K562 (cell line): ENCODE results near the gene KLK1. TPM values are rescaled to one million over a fixed set of nuclear protein-coding genes. Genes with fewer than 3 reads are reported as not detected.

ENCODE experiments used
- ARID1B ChIP-seq: fragments of 450-650 bp; IDR thresholded peaks from 2 replicates; pipeline ENCODE4 v1.6.1; 2016; ENCODE audit warnings: antibody characterized with exemption, mild to moderate bottlenecking, inconsistent platforms
- CCAR2 ChIP-seq: fragments of 200-400 bp; formaldehyde crosslinking; IDR thresholded peaks from 2 replicates; pipeline ENCODE4 v1.6.1; 2017; ENCODE audit warnings: mild to moderate bottlenecking, low read depth, low read length
- CREB1 ChIP-seq, 2 experiments: sonication (generic) in 1 of 2; formaldehyde crosslinking in 1 of 2; IDR thresholded peaks; 2 replicates each; pipeline versions ENCODE4 v1.6.1 to v1.8.0; 2012 to 2022; ENCODE audit warnings: inconsistent platforms in 1 of 2, mild to moderate bottlenecking in 1 of 2, missing genetic modification reagents in 1 of 2, moderate library complexity in 1 of 2
- CTBP1 ChIP-seq: fragments of 450-650 bp; IDR thresholded peaks from 2 replicates; pipeline ENCODE4 v1.6.1; 2016; ENCODE audit warnings: borderline replicate concordance
- ELF2 ChIP-seq: fragments of 250-450 bp; sonication (Bioruptor Pico); IDR thresholded peaks from 2 replicates; pipeline ENCODE4 v1.5.0; 2021; ENCODE audit warnings: mild to moderate bottlenecking
- EWSR1 ChIP-seq: fragments of 450-650 bp; IDR thresholded peaks from 2 replicates; pipeline ENCODE4 v1.6.1; 2018; ENCODE audit warnings: borderline replicate concordance, mild to moderate bottlenecking, low read depth, moderate library complexity; ENCODE audit not compliant: partially characterized antibody
- FOSL1 ChIP-seq: fragments of 200-800 bp; sonication (Bioruptor generic); conservative IDR thresholded peaks from 2 replicates; pipeline ENCODE4 v1.6.1; 2016; ENCODE audit warnings: missing genetic modification characterization, missing compliant biosample characterization
- GATAD2A ChIP-seq: fragments of 450-650 bp; IDR thresholded peaks from 2 replicates; pipeline ENCODE4 v1.6.1; 2017
- KAT2B ChIP-seq: IDR thresholded peaks from one replicate; pipeline ENCODE4 v1.6.1; 2012; ENCODE audit warnings: low read depth, mild to moderate bottlenecking, control low read depth, inconsistent platforms, low read length, moderate library complexity
- MEIS2 ChIP-seq: fragments of 450-650 bp; IDR thresholded peaks from 2 replicates; pipeline ENCODE4 v1.6.1; 2014; ENCODE audit warnings: mild to moderate bottlenecking; ENCODE audit not compliant: partially characterized antibody
- POLR2AphosphoS2 ChIP-seq: IDR thresholded peaks from 2 replicates; pipeline ENCODE4 v1.6.1; 2012; ENCODE audit warnings: low read length, improper control_type of control experiment
- POLR2G ChIP-seq: fragments of 200-400 bp; formaldehyde crosslinking; IDR thresholded peaks from 2 replicates; pipeline ENCODE4 v1.6.1; 2017; ENCODE audit warnings: low read depth, mild to moderate bottlenecking, antibody characterized with exemption, low read length, moderate library complexity
- RAD21 ChIP-seq, 2 experiments: fragments of 250-450 bp in 1 of 2; fragments of 450-650 bp in 1 of 2; sonication (Bioruptor Pico) in 1 of 2; formaldehyde crosslinking in 1 of 2; IDR thresholded peaks in 1 of 2; conservative IDR thresholded peaks in 1 of 2; 2 replicates each; pipeline versions ENCODE4 v1.4.0 to v1.8.0; 2020 to 2022; ENCODE audit warnings: mild to moderate bottlenecking in 2 of 2, moderate library complexity in 1 of 2
- RBFOX2 ChIP-seq: fragments of 200-400 bp; formaldehyde crosslinking; IDR thresholded peaks from 2 replicates; pipeline ENCODE4 v1.6.1; 2017; ENCODE audit warnings: low read depth, mild to moderate bottlenecking, low read length, moderate library complexity
- RBM34 ChIP-seq: fragments of 200-400 bp; formaldehyde crosslinking; IDR thresholded peaks from 2 replicates; pipeline ENCODE4 v1.6.1; 2018; ENCODE audit warnings: low read length, borderline replicate concordance; ENCODE audit not compliant: insufficient read depth
- RNF219 ChIP-seq: fragments of 250-450 bp; sonication (Bioruptor Pico); IDR thresholded peaks from 2 replicates; pipeline ENCODE4 v1.5.0; 2022; ENCODE audit warnings: mild to moderate bottlenecking
- SMAD4 ChIP-seq: fragments of 250-450 bp; sonication (Bioruptor Pico); conservative IDR thresholded peaks from 2 replicates; pipeline ENCODE4 v1.8.0; 2021; ENCODE audit warnings: inconsistent platforms, mild to moderate bottlenecking, moderate library complexity
- SUPT5H ChIP-seq: fragments of 450-650 bp; IDR thresholded peaks from 2 replicates; pipeline ENCODE4 v1.6.1; 2016
- TGIF2 ChIP-seq: sonication (generic); formaldehyde crosslinking; IDR thresholded peaks from 2 replicates; pipeline ENCODE4 v1.8.1; 2022; ENCODE audit warnings: mild to moderate bottlenecking, missing genetic modification reagents, moderate library complexity
- ZFX ChIP-seq: sonication (generic); formaldehyde crosslinking; IDR thresholded peaks from 2 replicates; pipeline ENCODE4 v1.8.0; 2022; ENCODE audit warnings: mild to moderate bottlenecking, missing genetic modification reagents, moderate library complexity
- ZNF184 ChIP-seq: sonication (generic); formaldehyde crosslinking; IDR thresholded peaks from 2 replicates; pipeline ENCODE4 v1.5.0; 2020; ENCODE audit warnings: missing genetic modification reagents
- ZNF197 ChIP-seq: fragments of 200-800 bp; sonication (Bioruptor generic); IDR thresholded peaks from 2 replicates; pipeline ENCODE4 v1.6.1; 2016; ENCODE audit warnings: low read depth, missing genetic modification characterization, missing compliant biosample characterization
- ZNF263 ChIP-seq: sonication (generic); formaldehyde crosslinking; IDR thresholded peaks from 2 replicates; pipeline ENCODE4 v1.8.0; 2022; ENCODE audit warnings: mild to moderate bottlenecking, missing genetic modification reagents, borderline replicate concordance
- ZSCAN29 ChIP-seq: fragments of 450-650 bp; IDR thresholded peaks from 2 replicates; pipeline ENCODE4 v1.6.1; 2017
- polyA plus RNA-seq, 8 experiments: library from polyadenylated mRNA; depleted of rRNA in 4 of 8; stranded (reverse) in 5 of 8; unstranded in 3 of 8; fragments of >200 nt; fragmentation: Nextera tagmentation in 2 of 8; fragmentation: Illumina TruSeq in 1 of 8; extraction: Ambion mirVana in 2 of 8; extraction: Trizol in 1 of 8; gene quantifications; 2 replicates each; pipeline versions ENCODE4 v1.2.1 to v1.2.3, GENCODE V29; 2011 to 2014; ENCODE audit warnings: inconsistent platforms in 1 of 8, missing spikeins in 1 of 8
- total RNA-seq, 7 experiments: library from RNA; depleted of rRNA in 6 of 7; stranded (reverse); fragments of >200 nt in 6 of 7; fragmentation: Illumina TruSeq in 2 of 7; extraction: Trizol in 2 of 7; gene quantifications; 2 replicates each; pipeline versions ENCODE4 v1.2.1 to v1.2.3, GENCODE V29; 2011 to 2021; ENCODE audit warnings: low replicate concordance in 1 of 7
- TF ChIP-seq, protein P1 (sequence below), 2 experiments: fragments of 450-650 bp in 1 of 2; IDR thresholded peaks; 2 replicates each; pipeline ENCODE4 v1.6.1; 2011 to 2017; ENCODE audit warnings: low read depth in 2 of 2, antibody characterized with exemption in 1 of 2, borderline replicate concordance in 1 of 2, low read length in 1 of 2, mild to moderate bottlenecking in 1 of 2, mixed read lengths in 1 of 2; ENCODE audit not compliant: control insufficient read depth in 1 of 2

The KLK1 gene
- total and polyA plus RNA-seq, 9 of the 15 experiments (the other 6 are each of a cell fraction or from before 2014, with no cell fraction given): 0.87 to 15.4 (median 9.1) TPM

GRCh38 chr19:50796128-50796633, 27.4 kb downstream of the KLK1 start (continued):
- TF ChIP-seq RBM34: no peak
- TF ChIP-seq ZNF184 (CRISPR knock-in tag): no peak
- no peak for TF ChIP-seq FOSL1 (tag)
- TF ChIP-seq RAD21 (CRISPR knock-in tag; conservative IDR thresholded peaks at IDR 0.05 in 1 of 2, IDR thresholded peaks at IDR 0.05 in 1 of 2): 0 out of 4 replicates have a peak, but pooled peaks of 1 of the 2 experiments have one; percentile 32
- no peak for TF ChIP-seq ELF2 (CRISPR knock-in tag)
- TF ChIP-seq ARID1B: no peak
- TF ChIP-seq SMAD4 (CRISPR knock-in tag): no peak
- no peak for TF ChIP-seq GATAD2A
- no peak for TF ChIP-seq KAT2B
- TF ChIP-seq POLR2AphosphoS2: peak; percentile 57; the same call in 1 of the 2 replicates
- TF ChIP-seq, protein P1, sequence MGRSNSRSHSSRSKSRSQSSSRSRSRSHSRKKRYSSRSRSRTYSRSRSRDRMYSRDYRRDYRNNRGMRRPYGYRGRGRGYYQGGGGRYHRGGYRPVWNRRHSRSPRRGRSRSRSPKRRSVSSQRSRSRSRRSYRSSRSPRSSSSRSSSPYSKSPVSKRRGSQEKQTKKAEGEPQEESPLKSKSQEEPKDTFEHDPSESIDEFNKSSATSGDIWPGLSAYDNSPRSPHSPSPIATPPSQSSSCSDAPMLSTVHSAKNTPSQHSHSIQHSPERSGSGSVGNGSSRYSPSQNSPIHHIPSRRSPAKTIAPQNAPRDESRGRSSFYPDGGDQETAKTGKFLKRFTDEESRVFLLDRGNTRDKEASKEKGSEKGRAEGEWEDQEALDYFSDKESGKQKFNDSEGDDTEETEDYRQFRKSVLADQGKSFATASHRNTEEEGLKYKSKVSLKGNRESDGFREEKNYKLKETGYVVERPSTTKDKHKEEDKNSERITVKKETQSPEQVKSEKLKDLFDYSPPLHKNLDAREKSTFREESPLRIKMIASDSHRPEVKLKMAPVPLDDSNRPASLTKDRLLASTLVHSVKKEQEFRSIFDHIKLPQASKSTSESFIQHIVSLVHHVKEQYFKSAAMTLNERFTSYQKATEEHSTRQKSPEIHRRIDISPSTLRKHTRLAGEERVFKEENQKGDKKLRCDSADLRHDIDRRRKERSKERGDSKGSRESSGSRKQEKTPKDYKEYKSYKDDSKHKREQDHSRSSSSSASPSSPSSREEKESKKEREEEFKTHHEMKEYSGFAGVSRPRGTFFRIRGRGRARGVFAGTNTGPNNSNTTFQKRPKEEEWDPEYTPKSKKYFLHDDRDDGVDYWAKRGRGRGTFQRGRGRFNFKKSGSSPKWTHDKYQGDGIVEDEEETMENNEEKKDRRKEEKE (IDR thresholded peaks at IDR 0.05; ENCODE audit: borderline replicate concordance in 1 of 2, control insufficient read depth in 1 of 2, low read depth in 2 of 2, low read length in 1 of 2): 0 out of 4 replicates have a peak, but pooled peaks of 1 of the 2 experiments have one; percentile 53
- TF ChIP-seq ZNF263 (CRISPR knock-in tag): 0 out of 2 replicates have a peak, but pooled peaks have one; percentile 37
- TF ChIP-seq ZSCAN29: no peak
- no peak for TF ChIP-seq ZFX (CRISPR knock-in tag)
- peak; percentile 73 for TF ChIP-seq POLR2G
- TF ChIP-seq CCAR2: no peak
- peak; percentile 54; the same call in 1 of the 2 replicates for TF ChIP-seq CTBP1
- no peak for TF ChIP-seq TGIF2
- peak; percentile 43 for TF ChIP-seq EWSR1
- no peak for TF ChIP-seq RNF219 (CRISPR knock-in tag)
- no peak for TF ChIP-seq MEIS2
- no peak for TF ChIP-seq ZNF197
- TF ChIP-seq CREB1 (IDR thresholded peaks at IDR 0.05): 0 out of 2 replicates have a peak, but pooled peaks have one; percentile 2
- no peak for TF ChIP-seq CREB1 (CRISPR knock-in tag; IDR thresholded peaks at IDR 0.05)
- TF ChIP-seq SUPT5H: no peak; the same call in 1 of the 2 replicates
- TF ChIP-seq RBFOX2: peak; percentile 5; the same call in 1 of the 2 replicates
